Activated CD8-positive, alpha-beta memory T cell treated with anti-CD3 and anti-CD28 coated beads, Interleukin-2, amount 10 ng/mL, durations not matched to agents 7 days and 5 days (primary cell): ENCODE results near the gene RAMACL. TPM values are rescaled to one million over a fixed set of nuclear protein-coding genes. Genes with fewer than 3 reads are reported as not detected.

Experiments
- ATAC-seq: fragments of 150-1000 bp; cut with Tn5 transposase; one replicate; pipeline ENCODE4 v1.10.0; 2021; ENCODE audit warnings: moderate library complexity
- CTCF ChIA-PET: fragments of 350-600 bp; sonication (Branson Sonifier 250); formaldehyde crosslinking; loops from one replicate; lab custom pipeline; 2021; ENCODE audit warnings: antibody characterized with exemption; lab: Charles Lee
- DNase-seq: peaks from one replicate; pipeline ENCODE4 v3.0.0-alpha.2; 2020
- H3K27ac Mint-ChIP-seq: one replicate; pipeline ENCODE4 v1.8.0; 2021; ENCODE audit warnings: mild to moderate bottlenecking, mixed read lengths
- H3K27me3 Mint-ChIP-seq: one replicate; pipeline ENCODE4 v1.8.0; 2021; ENCODE audit warnings: mixed read lengths
- H3K36me3 Mint-ChIP-seq: one replicate; pipeline ENCODE4 v1.8.0; 2021; ENCODE audit warnings: mild to moderate bottlenecking, mixed read lengths
- H3K4me1 Mint-ChIP-seq: one replicate; pipeline ENCODE4 v1.8.0; 2021; ENCODE audit warnings: mixed read lengths
- H3K4me3 Mint-ChIP-seq: one replicate; pipeline ENCODE4 v1.8.0; 2021; ENCODE audit warnings: mild to moderate bottlenecking, moderate library complexity, mixed read lengths
- H3K9me3 Mint-ChIP-seq: one replicate; pipeline ENCODE4 v1.8.0; 2022; ENCODE audit warnings: low read depth, mixed read lengths
- total RNA-seq, 2 experiments: library from RNA; stranded (reverse); gene quantifications; one replicate each; pipeline ENCODE4 v1.2.3, GENCODE V29; 2021

RAMACL gene
- total RNA-seq, 2 experiments from 2014 or later = 0.14 to 0.29 TPM

DNA sequence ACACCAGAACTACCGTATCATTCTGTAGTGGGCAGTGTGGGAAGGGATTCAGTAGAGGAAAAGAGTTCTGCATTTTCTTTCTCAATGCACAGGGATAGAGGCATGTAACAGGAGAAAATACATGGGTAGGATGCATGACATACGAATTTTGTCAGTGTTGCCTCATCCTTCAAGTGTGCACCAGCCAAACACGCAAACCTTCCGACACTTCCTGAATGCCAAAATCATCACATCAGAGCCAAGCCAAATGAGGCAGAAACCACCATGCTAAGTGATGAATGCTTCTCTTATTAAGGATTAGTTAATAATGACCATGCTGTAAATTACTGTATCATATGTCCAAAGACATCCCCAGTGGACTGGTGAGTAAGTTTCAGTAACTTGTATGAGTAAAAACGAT, 27.3 kb downstream of the RAMACL start:
- Mint-ChIP-seq H3K9me3 (no peaks in the 10 kb centered on the region), H3K27ac (no peak overlapping the region), H3K36me3 (no peaks in the 10 kb centered on the region), H3K27me3 (peaks cover 3% of the 10 kb centered on the region), H3K4me3 (no peak overlapping the region), H3K4me1 (peaks cover 5% of the 10 kb centered on the region)
- ATAC-seq = no peak
- CTCF ChIA-PET = no interaction called here
- no peak for DNase-seq

DNA sequence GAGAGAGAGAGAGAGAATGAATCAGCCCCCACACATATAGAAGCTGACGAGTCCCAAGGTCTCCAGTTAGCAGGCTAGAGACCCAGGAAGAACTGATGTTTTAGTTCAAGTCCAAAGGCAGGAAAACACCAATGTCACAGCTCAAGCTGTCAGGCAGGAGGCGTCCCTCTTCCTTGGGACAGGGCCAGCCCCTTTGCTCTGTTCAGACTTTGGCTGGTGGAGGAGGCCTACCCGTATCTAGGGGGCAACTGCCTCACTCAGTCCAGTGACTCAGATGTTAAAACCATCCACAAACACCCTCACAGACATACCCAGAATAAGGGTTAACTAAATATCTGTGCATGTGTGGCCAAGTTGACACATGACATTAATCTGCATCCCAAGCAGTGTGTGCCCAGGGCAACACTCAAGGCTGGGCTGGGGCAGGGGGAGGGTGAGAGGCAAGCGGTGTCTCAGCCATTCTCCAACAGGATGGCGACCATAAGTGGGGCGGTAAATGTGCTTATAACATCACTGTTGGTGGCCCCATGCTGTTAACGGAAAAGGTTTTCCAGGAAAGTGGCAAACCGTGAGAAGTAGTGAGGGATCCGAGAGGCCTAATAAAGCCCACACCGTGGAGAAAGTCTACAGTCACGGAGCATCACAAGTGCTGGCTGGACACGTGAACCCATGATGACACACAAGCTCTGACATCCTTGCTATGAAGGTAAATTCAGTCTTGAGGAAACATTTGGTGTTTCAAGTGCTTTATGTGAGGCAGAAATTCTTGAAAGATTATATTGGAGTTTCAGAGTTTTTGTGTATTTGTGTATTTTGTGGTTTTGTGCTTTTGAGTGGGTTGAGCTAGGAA, 28.1 kb downstream of the RAMACL start:
- Mint-ChIP-seq H3K9me3 (no peaks in the 10 kb centered on the region), H3K27me3 (peaks cover 3% of the 10 kb centered on the region), H3K36me3 (no peaks in the 10 kb centered on the region), H3K4me1 (peaks cover 5% of the 10 kb centered on the region), H3K27ac (no peak overlapping the region), H3K4me3 (no peak overlapping the region)
- ATAC-seq = no peak
- CTCF ChIA-PET = no interaction called here
- DNase-seq = no peak

DNA sequence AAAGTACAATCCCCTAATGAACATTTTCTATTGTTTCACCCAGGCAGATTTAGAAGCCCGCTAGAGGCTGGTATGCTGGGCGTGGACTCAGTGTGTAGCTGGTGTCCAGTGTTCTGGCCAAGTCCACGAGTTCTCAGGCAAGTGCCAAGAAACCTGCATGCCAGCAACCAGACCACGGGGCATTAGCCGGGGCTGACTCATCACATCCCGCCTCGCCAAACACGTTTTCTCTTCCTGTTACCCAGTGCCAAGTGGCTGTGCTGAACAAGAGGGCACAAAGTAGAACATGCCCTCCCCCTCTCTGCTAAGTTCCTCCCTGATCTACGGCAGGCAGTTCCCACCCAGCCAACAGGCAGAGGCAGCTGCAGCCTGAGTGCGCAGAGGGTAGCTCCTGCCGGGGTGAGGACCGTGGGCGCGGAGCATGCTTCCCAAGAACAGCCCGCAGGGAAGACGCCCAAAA, 29.6 kb downstream of the RAMACL start:
- Mint-ChIP-seq H3K4me1 (peaks cover 5% of the 10 kb centered on the region), H3K36me3 (no peaks in the 10 kb centered on the region), H3K4me3 (no peak overlapping the region), H3K9me3 (no peaks in the 10 kb centered on the region), H3K27me3 (peaks cover 2% of the 10 kb centered on the region), H3K27ac (no peak overlapping the region)
- CTCF ChIA-PET = interaction anchor here (1.2 kb wide), 1 partner anchor 12 kb away, joined by 3 read pairs; no protein-coding TSS in a partner anchor
- ATAC-seq = no peak
- no peak for DNase-seq

DNA sequence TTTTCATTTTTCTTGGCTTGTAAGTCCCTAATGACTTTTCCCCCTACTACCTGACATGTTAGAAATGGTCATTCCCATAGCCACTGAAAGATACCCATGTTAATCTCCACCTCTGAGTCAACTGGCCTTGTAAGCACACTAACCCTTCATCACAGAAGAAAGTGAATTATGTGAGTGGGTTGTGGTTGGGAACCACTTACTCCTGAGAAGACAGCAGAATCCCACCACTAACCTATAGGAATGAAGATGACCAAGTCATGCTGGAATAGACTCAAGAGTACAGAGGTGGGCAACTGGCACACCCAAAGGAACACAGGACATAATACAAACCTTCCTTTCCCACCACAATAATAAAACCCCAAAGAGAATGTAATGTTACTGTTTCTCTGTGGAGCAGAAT, 30.1 kb downstream of the RAMACL start:
- Mint-ChIP-seq H3K9me3 (no peaks in the 10 kb centered on the region), H3K4me3 (no peak overlapping the region), H3K27me3 (peaks cover 2% of the 10 kb centered on the region), H3K27ac (no peak overlapping the region), H3K4me1 (peaks cover 5% of the 10 kb centered on the region), H3K36me3 (no peaks in the 10 kb centered on the region)
- DNase-seq = no peak
- CTCF ChIA-PET = interaction anchor here (1.2 kb wide), 1 partner anchor 12 kb away, joined by 3 read pairs; no protein-coding TSS in a partner anchor
- no peak for ATAC-seq

- Mint-ChIP-seq H3K27me3 (peaks cover 5% of the 10 kb centered on the region), H3K4me3 (no peak overlapping the region), H3K27ac (no peak overlapping the region), H3K9me3 (no peaks in the 10 kb centered on the region), H3K4me1 (peaks cover 5% of the 10 kb centered on the region), H3K36me3 (no peaks in the 10 kb centered on the region)
- CTCF ChIA-PET = no interaction called here
- ATAC-seq = no peak
- no peak for DNase-seq
Measured at GRCh38 chr6:166555086-166555485, 31.4 kb downstream of the RAMACL start.

- CTCF ChIA-PET = no interaction called here
Measured at GRCh38 chr6:166554316-166554715, 32.2 kb downstream of the RAMACL start.

GRCh38 chr6:166553563-166554271, 32.8 kb downstream of the RAMACL start:
- Mint-ChIP-seq H3K4me1 (peaks cover 5% of the 10 kb centered on the region), H3K27ac (no peak overlapping the region), H3K4me3 (no peak overlapping the region), H3K9me3 (no peaks in the 10 kb centered on the region), H3K36me3 (no peaks in the 10 kb centered on the region), H3K27me3 (peaks cover 5% of the 10 kb centered on the region)
- no peak for DNase-seq
- ATAC-seq = no peak
- CTCF ChIA-PET = no interaction called here

More at GRCh38 chr6:166554316-166554715, 32.2 kb downstream of the RAMACL start:
- no peaks in the 10 kb centered on the region for H3K9me3 Mint-ChIP-seq
- no peaks in the 10 kb centered on the region for H3K36me3 Mint-ChIP-seq
- H3K27me3 Mint-ChIP-seq = peaks cover 5% of the 10 kb centered on the region
- ATAC-seq = no peak
- DNase-seq = no peak
- H3K4me1 Mint-ChIP-seq = peaks cover 5% of the 10 kb centered on the region
- no peak overlapping the region for H3K4me3 Mint-ChIP-seq
- no peak overlapping the region for H3K27ac Mint-ChIP-seq

- peaks cover 5% of the 10 kb centered on the region for H3K4me1 Mint-ChIP-seq
- H3K4me3 Mint-ChIP-seq = no peak overlapping the region
- DNase-seq (no peak), ATAC-seq (no peak)
- CTCF ChIA-PET = no interaction called here
- no peaks in the 10 kb centered on the region for H3K9me3 Mint-ChIP-seq
- H3K27ac Mint-ChIP-seq = no peak overlapping the region
- H3K27me3 Mint-ChIP-seq = peaks cover 13% of the 10 kb centered on the region
- no peaks in the 10 kb centered on the region for H3K36me3 Mint-ChIP-seq
Measured at GRCh38 chr6:166552600-166552999, 33.9 kb downstream of the RAMACL start.

DNA sequence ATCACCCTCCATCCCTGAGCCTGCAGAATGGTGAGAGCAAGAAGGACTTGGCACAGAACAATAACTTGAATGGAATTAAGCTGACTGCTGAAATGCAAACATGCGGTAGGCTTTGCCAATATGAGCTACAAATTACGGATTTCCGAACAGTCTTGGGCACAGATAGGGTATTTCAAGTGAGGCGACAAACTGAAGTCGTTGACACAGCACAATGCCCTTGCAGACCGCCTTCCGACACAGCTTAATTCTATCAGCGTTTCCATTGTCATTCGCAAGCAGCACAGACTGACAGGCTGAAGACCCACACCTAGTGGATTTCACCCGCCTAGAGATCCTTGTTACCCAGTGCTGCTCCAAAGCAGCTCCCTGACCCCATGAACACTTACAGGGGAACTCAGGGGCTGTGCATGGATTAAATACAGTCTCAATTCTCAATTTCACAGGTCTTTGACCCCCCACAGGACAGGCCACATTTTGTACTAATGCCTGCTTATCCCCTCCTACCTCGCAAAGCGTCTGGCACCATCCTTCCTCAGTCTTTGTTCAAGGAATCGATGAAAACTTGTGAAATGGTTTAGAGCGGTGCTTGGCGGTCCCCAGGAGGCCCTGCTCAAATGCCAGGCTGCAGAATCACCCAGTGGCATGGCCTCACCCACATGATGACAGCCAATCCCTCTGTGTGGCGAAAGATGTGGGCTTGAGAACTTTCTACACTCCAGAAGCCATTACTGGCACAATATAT, 34.6 kb downstream of the RAMACL start:
- no peak for ATAC-seq
- Mint-ChIP-seq H3K27me3 (peaks cover 13% of the 10 kb centered on the region), H3K27ac (no peak overlapping the region), H3K4me3 (no peak overlapping the region), H3K4me1 (peaks cover 2% of the 10 kb centered on the region), H3K36me3 (no peaks in the 10 kb centered on the region), H3K9me3 (no peaks in the 10 kb centered on the region)
- CTCF ChIA-PET = no interaction called here
- DNase-seq = no peak

GRCh38 chr6:166546653-166547052, 39.8 kb downstream of the RAMACL start:
- no peak for ATAC-seq
- CTCF ChIA-PET = no interaction called here
- Mint-ChIP-seq H3K4me3 (no peak overlapping the region), H3K4me1 (peaks cover 9% of the 10 kb centered on the region), H3K27me3 (peaks cover 12% of the 10 kb centered on the region), H3K27ac (no peak overlapping the region), H3K9me3 (no peaks in the 10 kb centered on the region), H3K36me3 (no peaks in the 10 kb centered on the region)
- no peak for DNase-seq

- CTCF ChIA-PET = interaction anchor here (0.8 kb wide), 1 partner anchor 11 kb away, joined by 3 read pairs; no protein-coding TSS in a partner anchor
- H3K4me3 Mint-ChIP-seq = no peak overlapping the region
- peaks cover 5% of the 10 kb centered on the region for H3K36me3 Mint-ChIP-seq
- peaks cover 22% of the 10 kb centered on the region for H3K4me1 Mint-ChIP-seq
- DNase-seq (no peak), ATAC-seq (no peak)
- peaks cover 8% of the 10 kb centered on the region for H3K27me3 Mint-ChIP-seq
- H3K9me3 Mint-ChIP-seq = no peaks in the 10 kb centered on the region
- H3K27ac Mint-ChIP-seq = no peak overlapping the region
Measured at GRCh38 chr6:166545156-166546034, 41.1 kb downstream of the RAMACL start.

- Mint-ChIP-seq H3K27ac (no peak overlapping the region), H3K27me3 (peaks cover 8% of the 10 kb centered on the region), H3K36me3 (peaks cover 5% of the 10 kb centered on the region), H3K4me3 (no peak overlapping the region), H3K9me3 (no peaks in the 10 kb centered on the region), H3K4me1 (peaks cover 31% of the 10 kb centered on the region)
- no peak for ATAC-seq
- no peak for DNase-seq
- CTCF ChIA-PET = interaction anchor here (0.7 to 0.8 kb wide), 2 partner anchors 13 to 160 kb away, joined by 3 read pairs; no protein-coding TSS in a partner anchor
Measured at GRCh38 chr6:166544296-166544605, 42.2 kb downstream of the RAMACL start.
